DMS114 treated with DMSO at 0.1 percent for 48 hours (cell line): ENCODE measurements around the gene KMO.
A peak's percentile ranks its signal among the peaks of the same experiment; 100 is the strongest.

Source experiments
- DNase-seq: peaks from one replicate; lab custom pipeline; 2025; ENCODE audit not compliant: unreplicated experiment; lab: John Stamatoyannopoulos, UW

KMO gene

GRCh38 chr1:241592273-241592958 is 60.2 kb downstream of the KMO start:
- DNase-seq = no peak

- no peak for DNase-seq
Observed at GRCh38 chr1:241593186-241593585, 61.0 kb downstream of the KMO start.

- DNase-seq = no peak
Observed at GRCh38 chr1:241596633-241597032, 64.5 kb downstream of the KMO start.

- no peak for DNase-seq
Observed at GRCh38 chr1:241598249-241598648, 66.1 kb downstream of the KMO start.

- no peak for DNase-seq
Observed at GRCh38 chr1:241600496-241600901, 68.3 kb downstream of the KMO start.

- no peak for DNase-seq
Observed at GRCh38 chr1:241603731-241604245, 71.6 kb downstream of the KMO start.

GRCh38 chr1:241605146-241605805 is 73.1 kb downstream of the KMO start:
- DNase-seq = no peak

- DNase-seq = no peak
Observed at GRCh38 chr1:241606544-241606943, 74.4 kb downstream of the KMO start.

- DNase-seq = no peak
Observed at GRCh38 chr1:241607497-241607896, 75.3 kb downstream of the KMO start.

- DNase-seq = no peak
Observed at GRCh38 chr1:241608379-241609033, 76.3 kb downstream of the KMO start.

GRCh38 chr1:241610056-241610815 is 78.1 kb downstream of the KMO start:
- DNase-seq = no peak

GRCh38 chr1:241611063-241611462 is 78.9 kb downstream of the KMO start:
- peak; percentile 50 for DNase-seq

GRCh38 chr1:241611736-241612135 is 79.6 kb downstream of the KMO start:
- DNase-seq = no peak

- no peak for DNase-seq
Observed at GRCh38 chr1:241612533-241613477, 80.6 kb downstream of the KMO start.

- DNase-seq = no peak
Observed at GRCh38 chr1:241614144-241614543, 82.0 kb downstream of the KMO start.

GRCh38 chr1:241614572-241614971 is 82.4 kb downstream of the KMO start:
- DNase-seq = no peak

- no peak for DNase-seq
Observed at GRCh38 chr1:241615043-241615974, 83.1 kb downstream of the KMO start.

- DNase-seq = no peak
Observed at GRCh38 chr1:241617426-241617825, 85.2 kb downstream of the KMO start.

GRCh38 chr1:241622669-241623068 is 90.5 kb downstream of the KMO start:
- no peak for DNase-seq
